GM19035 (cell line): ENCODE measurements around the gene METTL23.

Source experiments
- ATAC-seq: cut with Tn5 transposase; IDR thresholded peaks from one replicate; pipeline ENCODE4 v1.9.1; 2021; ENCODE audit not compliant: unreplicated experiment

The METTL23 gene

DNA sequence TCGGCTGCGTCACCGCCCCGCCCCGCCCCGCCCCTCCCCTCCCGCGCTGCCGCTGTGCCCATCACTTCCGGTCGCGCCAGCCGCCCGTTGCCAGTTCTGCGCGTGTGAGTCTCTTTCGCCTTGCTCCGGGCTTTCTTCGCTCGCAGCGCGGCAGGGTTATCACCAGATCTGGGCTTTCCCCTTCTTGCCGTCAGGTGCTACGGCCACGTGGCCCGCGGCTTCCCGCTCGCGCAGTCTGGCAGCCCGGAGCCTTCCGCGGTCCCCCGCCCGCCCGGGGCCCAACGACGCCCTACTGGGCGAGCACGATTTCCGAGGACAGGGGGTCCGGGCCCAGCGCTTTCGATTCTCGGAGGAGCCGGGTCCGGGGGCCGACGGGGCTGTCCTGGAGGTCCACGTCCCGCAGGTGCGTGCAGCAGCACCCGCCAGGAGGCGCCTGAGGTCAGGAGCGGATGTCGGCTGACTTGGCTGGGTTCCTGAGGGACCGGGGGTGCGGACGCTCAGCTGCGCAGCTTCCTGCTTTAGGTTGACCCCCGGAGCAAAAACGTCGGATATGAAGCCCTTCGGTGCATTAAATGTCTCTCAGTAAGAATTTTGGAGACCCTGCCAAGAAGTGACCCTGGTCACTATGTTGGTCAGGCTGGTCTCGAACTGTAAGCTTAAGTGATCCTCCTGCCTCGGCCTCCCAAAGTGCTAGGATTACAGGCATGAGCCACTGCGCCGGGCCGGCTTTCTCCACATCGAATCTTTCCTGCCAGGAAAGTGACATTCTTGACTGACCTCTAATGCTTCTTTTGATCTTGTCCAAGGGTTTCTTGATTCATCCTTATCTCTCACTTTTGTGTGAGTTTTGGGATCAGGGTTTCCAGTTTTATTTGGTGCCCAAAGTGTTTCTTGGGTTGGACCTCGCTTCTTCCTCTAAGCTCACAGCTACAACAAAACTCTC lies at the start of gene METTL23:
Gene METTL23, plus strand, starts transcription at position 64 of the 943 bp plus-strand sequence. CDS start 2,872 bp downstream, outside the sequence.
- ATAC-seq: peak; percentile 54

DNA sequence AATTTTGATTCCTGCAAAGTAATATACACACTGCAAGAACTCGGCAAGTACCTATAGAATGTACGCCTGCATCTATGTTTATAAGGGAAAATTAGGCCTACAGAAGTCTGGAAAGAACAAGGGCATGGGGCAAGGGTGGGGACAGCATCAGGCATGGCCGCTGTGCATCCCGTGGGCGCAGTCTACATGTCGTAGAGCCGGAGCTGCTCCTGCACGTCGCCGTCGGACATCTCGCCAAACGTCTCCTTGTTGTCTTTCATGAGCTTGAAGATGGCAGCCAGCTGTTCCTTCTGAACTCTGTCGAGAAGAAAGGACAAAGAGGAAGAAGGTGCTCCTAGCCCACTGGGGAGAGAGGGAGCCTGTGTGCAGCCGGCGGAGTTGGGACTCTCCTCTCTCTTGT lies 49.2 kb upstream of the METTL23 start:
- no peak for ATAC-seq

- ATAC-seq: no peak
These were observed 48.3 kb upstream of the METTL23 start for GRCh38 chr17:76678330-76678729.

- ATAC-seq: no peak
These were observed 47.4 kb upstream of the METTL23 start for GRCh38 chr17:76679239-76679638.

DNA sequence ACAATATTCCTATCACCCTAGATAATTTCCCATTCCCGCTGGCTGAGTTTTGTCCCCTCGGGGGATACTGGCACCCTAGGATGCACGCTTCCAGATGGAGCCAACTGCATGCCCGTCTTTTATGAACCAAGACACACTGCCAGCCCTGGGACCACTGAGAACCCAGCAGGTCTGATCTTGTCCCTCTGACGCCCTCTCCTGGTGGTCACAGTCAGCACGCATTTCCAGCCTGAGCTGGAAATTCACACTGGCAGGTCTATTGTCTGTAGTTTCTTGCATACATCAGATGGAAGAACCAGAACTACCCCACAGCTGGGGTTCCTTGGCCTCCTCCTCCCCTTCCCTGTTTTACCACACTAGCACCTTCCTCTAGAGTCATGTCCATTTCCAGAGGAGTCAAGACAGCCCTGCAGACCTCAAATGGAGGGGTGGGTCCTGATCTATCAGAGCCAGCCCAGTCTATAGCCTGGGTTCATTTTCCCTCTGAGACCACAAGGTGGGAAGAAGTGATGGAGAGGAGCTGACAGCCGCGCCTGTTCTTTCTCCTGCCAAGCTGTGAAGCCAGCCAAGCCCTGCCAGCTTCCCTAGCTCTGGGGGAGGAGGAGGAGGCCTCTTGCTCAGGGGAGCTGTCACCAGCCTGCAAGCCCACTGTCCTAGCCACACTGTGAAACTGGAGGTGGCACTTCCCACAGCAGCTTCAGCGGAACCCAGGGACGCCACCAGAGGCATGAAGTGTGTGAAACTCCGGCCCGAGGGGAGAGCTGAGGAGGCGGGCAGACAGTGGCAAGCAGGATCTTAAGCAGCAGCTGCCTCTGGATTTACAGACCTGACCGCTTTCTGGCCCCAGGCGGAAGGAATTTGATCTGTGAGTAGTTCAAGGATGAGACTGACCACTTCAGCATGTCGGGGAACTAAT lies 45.2 kb upstream of the METTL23 start:
- ATAC-seq: no peak

- ATAC-seq: no peak
These were observed 44.3 kb upstream of the METTL23 start for GRCh38 chr17:76682296-76682695.

GRCh38 chr17:76683011-76683755 lies 43.5 kb upstream of the METTL23 start:
- ATAC-seq: no peak

- ATAC-seq: no peak
These were observed 42.5 kb upstream of the METTL23 start for GRCh38 chr17:76683921-76684745.

GRCh38 chr17:76684756-76685155 lies 41.9 kb upstream of the METTL23 start:
- ATAC-seq: no peak

- no peak for ATAC-seq
These were observed 41.3 kb upstream of the METTL23 start for GRCh38 chr17:76685366-76685765.

- ATAC-seq: no peak
These were observed 40.8 kb upstream of the METTL23 start for GRCh38 chr17:76685846-76686245.

DNA sequence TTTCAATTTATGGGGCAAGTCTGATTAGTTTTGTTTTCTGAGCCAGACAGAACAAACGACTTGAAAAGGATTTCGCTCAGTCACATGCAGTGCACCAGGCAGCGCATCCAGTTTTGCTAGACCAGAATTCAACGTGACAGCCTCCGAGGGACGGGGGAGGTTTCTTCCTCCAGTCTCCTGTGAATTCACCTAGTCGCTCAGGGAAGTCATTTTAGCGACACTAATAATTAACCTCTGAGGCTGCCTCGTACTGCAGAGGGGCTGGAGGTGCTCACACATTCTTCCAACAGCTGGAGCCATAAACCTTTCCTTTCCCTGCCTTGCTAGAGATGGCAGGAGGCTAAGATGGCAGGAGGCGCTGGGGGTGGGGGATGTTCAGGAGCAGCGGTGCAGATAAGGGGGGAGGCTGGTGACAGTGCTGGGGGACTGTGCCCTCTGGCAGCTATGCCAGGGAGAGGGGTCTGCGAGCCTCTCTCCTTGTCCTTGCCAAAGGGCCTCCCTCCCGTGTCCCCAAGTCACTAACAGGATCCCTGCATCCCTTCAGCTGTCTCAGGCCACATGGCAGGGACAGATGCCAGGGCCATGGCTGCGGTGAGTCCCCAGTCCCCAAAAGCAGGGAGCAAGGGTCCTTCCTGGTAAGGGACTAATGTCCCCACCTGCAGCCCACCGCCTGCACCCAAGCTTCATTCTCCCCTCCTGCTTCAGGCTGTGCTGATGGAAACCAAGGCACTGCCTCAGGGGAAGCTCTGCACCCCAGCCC lies 39.9 kb upstream of the METTL23 start:
- ATAC-seq: no peak

DNA sequence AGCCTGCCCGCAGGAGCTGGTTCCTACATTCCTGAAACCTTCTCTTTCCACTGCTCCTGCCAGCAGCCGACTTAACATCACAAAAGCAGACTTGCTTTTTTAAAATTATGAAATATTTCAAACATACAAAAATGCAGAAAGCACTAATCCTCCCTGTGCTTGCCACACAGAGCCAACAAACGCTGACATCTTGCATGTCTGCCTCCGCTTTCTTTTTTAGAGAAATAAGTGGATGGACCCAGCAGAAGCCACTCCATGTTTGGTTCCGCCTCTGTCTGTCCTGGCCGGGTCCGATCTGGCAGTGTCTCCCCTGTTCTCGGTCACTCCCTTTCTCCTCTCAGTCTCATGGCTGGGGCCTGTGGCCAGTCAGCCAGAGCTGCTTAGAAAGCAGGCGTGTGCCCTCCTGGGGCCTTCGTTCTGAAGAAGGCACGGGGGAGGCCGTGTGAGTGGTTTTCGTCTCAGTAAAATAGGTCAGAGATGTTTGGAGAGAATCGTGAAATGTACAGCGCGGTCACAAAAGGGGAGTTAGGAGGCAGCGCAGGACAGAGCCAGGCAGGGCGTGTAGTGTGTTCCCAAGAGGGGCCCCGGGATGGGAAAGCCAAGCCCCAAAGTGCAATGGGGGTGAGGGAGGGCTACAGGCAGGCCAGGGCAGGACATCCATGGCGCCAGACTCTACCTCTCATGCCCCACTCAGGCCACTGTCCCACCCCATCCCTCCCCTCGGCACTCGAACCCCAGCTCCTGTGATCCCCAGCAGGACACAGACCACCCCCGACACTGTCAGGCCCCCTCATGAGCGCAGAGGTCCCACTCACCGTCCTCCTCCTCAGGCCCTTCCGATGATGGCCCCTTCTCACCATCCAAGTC lies 39.1 kb upstream of the METTL23 start:
- ATAC-seq: no peak

DNA sequence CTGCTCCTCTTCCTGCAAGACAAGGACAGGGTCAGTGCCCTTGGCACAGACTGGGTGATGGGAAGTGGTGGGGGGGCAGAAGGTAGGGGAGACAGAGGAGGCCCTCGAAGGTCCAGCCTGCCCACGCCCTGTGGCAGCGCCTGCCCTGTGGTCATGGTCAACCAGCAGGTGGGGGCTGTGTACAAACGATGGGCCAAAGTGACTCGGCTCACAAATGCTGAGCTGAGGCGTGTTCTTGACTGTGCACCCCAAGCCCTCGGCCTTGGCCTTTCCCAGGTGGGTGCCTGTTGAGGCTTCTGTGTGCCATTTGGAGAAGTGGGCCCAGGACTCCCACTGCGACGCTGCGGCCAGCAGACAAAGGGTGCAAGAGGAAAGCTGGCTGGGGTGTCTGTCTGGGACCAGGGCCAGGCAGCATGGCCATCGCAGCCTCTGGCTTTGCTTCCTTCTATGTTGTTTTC lies 38.4 kb upstream of the METTL23 start:
- no peak for ATAC-seq

GRCh38 chr17:76689859-76690258 lies 36.8 kb upstream of the METTL23 start:
- no peak for ATAC-seq

- no peak for ATAC-seq
These were observed 35.9 kb upstream of the METTL23 start for GRCh38 chr17:76690596-76691280.

DNA sequence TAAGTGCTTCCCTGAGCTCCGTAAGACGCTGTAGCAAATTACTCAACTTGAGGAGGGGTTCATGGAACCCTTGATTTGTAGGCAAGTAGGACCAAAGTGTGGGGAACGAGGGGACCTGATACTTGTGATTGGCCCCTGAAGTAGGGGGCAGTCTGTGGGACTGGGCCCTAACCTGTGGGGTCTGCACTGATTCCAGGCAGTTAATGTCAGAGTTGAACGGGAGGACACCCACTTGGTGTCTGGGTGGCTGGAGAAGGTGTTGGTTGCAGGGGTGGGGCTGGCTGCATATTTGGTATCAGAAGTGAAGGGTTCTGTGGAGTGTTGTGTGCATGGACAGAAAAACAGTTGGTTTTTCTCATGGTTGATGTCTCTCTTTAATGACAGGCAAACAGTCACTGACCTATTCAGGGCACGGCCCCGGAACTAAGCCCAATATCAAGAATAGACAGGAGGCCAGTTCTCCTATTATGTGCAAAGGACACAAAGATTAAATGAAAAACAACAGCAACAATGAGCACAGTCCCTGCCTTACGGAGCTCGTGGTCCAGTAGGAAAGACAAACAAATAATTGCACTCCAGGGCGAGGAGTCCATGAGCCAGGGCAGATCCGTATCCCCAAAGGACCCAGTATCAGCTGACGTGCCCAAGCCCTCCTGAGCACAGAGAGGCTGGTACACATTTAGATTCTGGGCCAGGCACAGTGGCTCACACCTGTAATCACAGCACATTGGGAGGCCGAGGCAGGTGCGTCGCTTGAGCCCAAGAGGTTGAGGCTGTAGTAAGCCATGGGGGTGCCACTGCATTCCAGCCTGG lies 35.1 kb upstream of the METTL23 start:
- ATAC-seq: no peak
